Heart left ventricle (tissue), 13 donors: ENCODE measurements around the gene ULBP3.

ENCODE experiments used
- POLR2A ChIP-seq, 2 donors: fragments of 450-650 bp; IDR thresholded peaks; one replicate each; pipeline ENCODE4 v1.6.1; 2017; ENCODE audit warnings: antibody characterized with exemption in 2 of 2, mild to moderate bottlenecking in 2 of 2, moderate library complexity in 2 of 2
- TF ChIP-seq, protein P1 (sequence below), 12 donors: fragments of 200-600 bp; sonication (generic) in 4 of 12; IDR thresholded peaks; one replicate each; pipeline versions ENCODE4 v1.5.0 to v1.8.0; 2018 to 2022; ENCODE audit warnings: antibody characterized with exemption in 12 of 12, mild to moderate bottlenecking in 5 of 12
- donor health status: ischemic (EF 13 %, LVEDD 7.1; RV severe dilation, severe dysfunction).
- donor health status: DM: no; HTN: yes; CAD: no.
- donor health status: DM: no; HTN: no; CAD: no.
- donor health status: ischemic (EF 25% LVEDD 6.9; RV normal size, moderate dysfunction).
- donor health status: ischemic (EF 25% LVEDD 5.7; RV mildly dilated, moderate dysfunction).
- donor health status: ischemic (EF 35%, LVEDD 5.7; RV mildly dilated, moderate dysfunction).
- donor health status: nonischemic (EF 11% LVEDD 7.7; RV severe dilation, severe dysfunction).
- donor health status: DM: yes; HTN: yes; CAD: no.
- donor health status: PGD.
- donor health status: ischemic (EF 29% LVEDD 5.4; RV normal size, mild dysfunction).
- donor health status: nonischemic (EF 23%, LVEDD 6.1; RV moderate dilation, normal function).

DNA sequence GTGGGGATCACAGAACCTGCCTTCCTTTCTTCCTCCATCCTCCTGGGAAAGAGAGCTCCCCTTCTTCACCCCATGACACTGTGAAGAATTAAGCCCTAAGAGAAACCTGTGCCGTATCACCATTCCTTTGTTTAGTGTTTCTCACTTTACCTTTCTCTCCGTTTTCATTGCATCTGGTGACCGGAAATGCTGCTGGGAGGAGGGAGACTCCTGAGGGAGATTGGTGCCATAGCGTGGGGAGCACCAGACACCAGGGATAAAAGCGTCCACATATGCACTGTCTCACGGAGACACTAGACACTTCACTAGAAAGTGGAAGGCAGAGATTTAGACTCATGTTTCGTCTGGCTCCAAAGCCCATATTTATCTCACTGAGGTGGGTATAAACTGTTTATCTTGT lies 15.5 kb upstream of the ULBP3 start:
- TF ChIP-seq, protein P1, sequence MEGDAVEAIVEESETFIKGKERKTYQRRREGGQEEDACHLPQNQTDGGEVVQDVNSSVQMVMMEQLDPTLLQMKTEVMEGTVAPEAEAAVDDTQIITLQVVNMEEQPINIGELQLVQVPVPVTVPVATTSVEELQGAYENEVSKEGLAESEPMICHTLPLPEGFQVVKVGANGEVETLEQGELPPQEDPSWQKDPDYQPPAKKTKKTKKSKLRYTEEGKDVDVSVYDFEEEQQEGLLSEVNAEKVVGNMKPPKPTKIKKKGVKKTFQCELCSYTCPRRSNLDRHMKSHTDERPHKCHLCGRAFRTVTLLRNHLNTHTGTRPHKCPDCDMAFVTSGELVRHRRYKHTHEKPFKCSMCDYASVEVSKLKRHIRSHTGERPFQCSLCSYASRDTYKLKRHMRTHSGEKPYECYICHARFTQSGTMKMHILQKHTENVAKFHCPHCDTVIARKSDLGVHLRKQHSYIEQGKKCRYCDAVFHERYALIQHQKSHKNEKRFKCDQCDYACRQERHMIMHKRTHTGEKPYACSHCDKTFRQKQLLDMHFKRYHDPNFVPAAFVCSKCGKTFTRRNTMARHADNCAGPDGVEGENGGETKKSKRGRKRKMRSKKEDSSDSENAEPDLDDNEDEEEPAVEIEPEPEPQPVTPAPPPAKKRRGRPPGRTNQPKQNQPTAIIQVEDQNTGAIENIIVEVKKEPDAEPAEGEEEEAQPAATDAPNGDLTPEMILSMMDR (IDR thresholded peaks at IDR 0.05) = no peak
- no peak for TF ChIP-seq POLR2A (IDR thresholded peaks at IDR 0.05)
